Kidney tubule cell (primary cell): ENCODE results near the gene MIA3.
"Not testable (repeated sequence)": the region's sequence is repeated elsewhere in the genome, so short reads cannot be mapped to it uniquely, and the experiment has no call there.

ENCODE experiments used
- DNase-seq: peaks from one replicate; pipeline ENCODE4 v3.0.0-alpha.2; 2018; ENCODE audit warnings: low spot score

The MIA3 gene

GRCh38 chr1:222618001-222618879 is at the start of gene MIA3:
MIA3 (plus strand) TSS chr1:222618097; CDS start chr1:222618111, 14 bp downstream.
- DNase-seq, result no peak

- DNase-seq, result no peak
Observed at GRCh38 chr1:222570837-222571236, 47.1 kb upstream of the MIA3 start.

GRCh38 chr1:222579316-222579715 is 38.6 kb upstream of the MIA3 start:
- DNase-seq, result no peak

GRCh38 chr1:222582099-222582774 is 35.7 kb upstream of the MIA3 start:
- DNase-seq, result peak; percentile 86

GRCh38 chr1:222583079-222583478 is 34.8 kb upstream of the MIA3 start:
- DNase-seq, result no peak

- DNase-seq, result no peak
Observed at GRCh38 chr1:222586842-222587241, 31.1 kb upstream of the MIA3 start.

- DNase-seq, result no peak
Observed at GRCh38 chr1:222588135-222588534, 29.8 kb upstream of the MIA3 start.

GRCh38 chr1:222589462-222590302 is 28.2 kb upstream of the MIA3 start, which contains the start of gene TAF1A:
TAF1A (minus strand) TSS chr1:222589933.
- DNase-seq, result peak; percentile 90

GRCh38 chr1:222592171-222592570 is 25.7 kb upstream of the MIA3 start:
- peak; percentile 47 for DNase-seq

GRCh38 chr1:222594789-222595188 is 23.1 kb upstream of the MIA3 start:
- DNase-seq, result no peak

GRCh38 chr1:222596696-222597095 is 21.2 kb upstream of the MIA3 start:
- no peak for DNase-seq

- DNase-seq, result no peak
Observed at GRCh38 chr1:222600281-222600680, 17.6 kb upstream of the MIA3 start.

- DNase-seq, result no peak
Observed at GRCh38 chr1:222601257-222601656, 16.6 kb upstream of the MIA3 start.

GRCh38 chr1:222606757-222607156 is 11.1 kb upstream of the MIA3 start:
- DNase-seq, result no peak

GRCh38 chr1:222609111-222609510 is 8.8 kb upstream of the MIA3 start:
- DNase-seq, result not testable (repeated sequence)

GRCh38 chr1:222610728-222611127 is 7.2 kb upstream of the MIA3 start:
- no peak for DNase-seq

GRCh38 chr1:222613627-222614026 is 4.3 kb upstream of the MIA3 start:
- DNase-seq, result no peak

- peak; percentile 51 for DNase-seq
Observed at GRCh38 chr1:222616525-222616924, 1.4 kb upstream of the MIA3 start.

GRCh38 chr1:222617367-222617951 is 438 bp upstream of the MIA3 start:
- DNase-seq, result peak; percentile 96

GRCh38 chr1:222618880-222619596 is 1.1 kb downstream of the MIA3 start:
- peak; percentile 49 for DNase-seq

GRCh38 chr1:222620566-222620965 is 2.7 kb downstream of the MIA3 start:
- no peak for DNase-seq
